MM.1S (cell line): ENCODE measurements around the gene SH3GL3.
A peak's percentile ranks its signal among the peaks of the same experiment; 100 is the strongest.

ENCODE experiments used
- DNase-seq: peaks from one replicate; pipeline ENCODE4 v3.0.0-alpha.2; 2015
- H2AFZ ChIP-seq: fragments of 300-600 bp; sonication (generic); 2 replicates; pipeline ENCODE4 v1.6.0; 2016; ENCODE audit warnings: antibody characterized with exemption, low read length
- H3F3A ChIP-seq: fragments of 300-600 bp; sonication (generic); 2 replicates; pipeline ENCODE4 v1.6.1; 2016; ENCODE audit warnings: mild to moderate bottlenecking, antibody characterized with exemption, low read length, moderate library complexity, mixed read lengths; ENCODE audit not compliant: insufficient read depth
- H3K27ac ChIP-seq: fragments of 300-600 bp; sonication (generic); 2 replicates; pipeline ENCODE4 v1.5.1; 2016; ENCODE audit warnings: mild to moderate bottlenecking, low read length
- H3K27me3 ChIP-seq: fragments of 300-600 bp; sonication (generic); replicated peaks from 2 replicates; pipeline ENCODE4 v1.6.0; 2016; ENCODE audit warnings: low read length; ENCODE audit not compliant: insufficient read depth
- H3K36me3 ChIP-seq: fragments of 300-600 bp; sonication (generic); replicated peaks from 2 replicates; pipeline ENCODE4 v1.6.1; 2016; ENCODE audit warnings: mild to moderate bottlenecking, low read length, mixed read lengths; ENCODE audit not compliant: insufficient read depth
- H3K4me1 ChIP-seq: fragments of 300-600 bp; sonication (generic); 2 replicates; pipeline ENCODE4 v1.6.1; 2016; ENCODE audit warnings: low read length, mixed read lengths
- H3K4me2 ChIP-seq: fragments of 300-600 bp; sonication (generic); 2 replicates; pipeline ENCODE4 v1.6.0; 2016; ENCODE audit warnings: low read depth, low read length
- H3K4me3 ChIP-seq: fragments of 300-600 bp; sonication (generic); 2 replicates; pipeline ENCODE4 v1.5.1; 2016; ENCODE audit warnings: low read length, mixed read lengths
- H3K79me2 ChIP-seq: fragments of 300-600 bp; sonication (generic); 2 replicates; pipeline ENCODE4 v1.6.1; 2016; ENCODE audit warnings: mixed run types, low read length, mixed read lengths
- H3K9ac ChIP-seq: fragments of 300-600 bp; sonication (generic); 2 replicates; pipeline ENCODE4 v1.6.1; 2016; ENCODE audit warnings: low read length, mixed read lengths
- H3K9me2 ChIP-seq: fragments of 300-600 bp; sonication (generic); replicated peaks from 2 replicates; pipeline ENCODE4 v1.6.1; 2016; ENCODE audit warnings: mild to moderate bottlenecking, low read length, mixed read lengths; ENCODE audit not compliant: insufficient read depth
- H3K9me3 ChIP-seq: fragments of 300-600 bp; sonication (generic); replicated peaks from 2 replicates; pipeline ENCODE4 v1.6.1; 2016; ENCODE audit warnings: mild to moderate bottlenecking, low read length, mixed read lengths; ENCODE audit not compliant: insufficient read depth
- H4K20me1 ChIP-seq: fragments of 300-600 bp; sonication (generic); 2 replicates; pipeline ENCODE4 v1.6.1; 2016; ENCODE audit warnings: mild to moderate bottlenecking, low read length, moderate library complexity, mixed read lengths; ENCODE audit not compliant: insufficient read depth
- EZH2 ChIP-seq: fragments of 300-600 bp; sonication (generic); optimal IDR thresholded peaks from 2 replicates; pipeline ENCODE3; 2017; ENCODE audit warnings: low read depth, mild to moderate bottlenecking, antibody characterized with exemption, low read length, mixed read lengths
- EZH2phosphoT487 ChIP-seq: fragments of 300-600 bp; sonication (generic); IDR thresholded peaks from 2 replicates; pipeline ENCODE4 v1.6.1; 2018; ENCODE audit warnings: antibody characterized with exemption, low read length
- TF ChIP-seq, protein P1 (sequence below): fragments of 300-600 bp; sonication (generic); IDR thresholded peaks from 2 replicates; pipeline ENCODE4 v1.5.1; 2016; ENCODE audit warnings: antibody characterized with exemption, low read length, mixed read lengths

Gene SH3GL3

DNA sequence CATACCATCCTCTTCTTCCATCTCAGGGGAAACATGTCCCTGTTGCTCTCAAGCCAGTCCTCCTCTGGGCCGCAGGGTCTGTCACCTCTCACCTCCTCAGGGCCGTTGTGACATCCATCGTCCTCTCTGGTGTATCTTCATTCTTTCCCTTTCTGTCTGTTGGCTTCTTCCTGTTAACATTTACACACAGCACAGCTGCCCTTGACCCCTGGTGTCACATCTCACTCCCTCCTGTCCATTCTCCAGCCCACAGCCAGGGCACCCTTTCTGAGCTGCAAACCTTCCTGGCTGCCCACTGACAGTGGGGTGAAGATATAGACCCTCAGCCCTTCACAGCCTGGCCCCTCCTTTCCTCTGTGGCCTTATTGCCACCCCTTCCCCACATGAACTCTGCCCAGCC lies 127.2 kb downstream of the SH3GL3 start:
- H3K4me3 ChIP-seq = no peak overlapping the region
- H3K9me3 ChIP-seq = no peaks in the 10 kb centered on the region
- no peaks in the 10 kb centered on the region for H3K27me3 ChIP-seq
- DNase-seq = no peak
- H3K9ac ChIP-seq = no peak overlapping the region
- H3K4me2 ChIP-seq = no peak overlapping the region
- no peak overlapping the region for H3K27ac ChIP-seq
- no peaks in the 10 kb centered on the region for H4K20me1 ChIP-seq
- H3K79me2 ChIP-seq = no peaks in the 10 kb centered on the region
- peak overlapping the region; percentile 20; the same call in 1 of the 2 replicates for H2AFZ ChIP-seq
- no peaks in the 10 kb centered on the region for H3K36me3 ChIP-seq
- H3K4me1 ChIP-seq = no peaks in the 10 kb centered on the region
- H3K9me2 ChIP-seq = no peaks in the 10 kb centered on the region
- TF ChIP-seq EZH2phosphoT487 = no peak
- TF ChIP-seq, protein P1, sequence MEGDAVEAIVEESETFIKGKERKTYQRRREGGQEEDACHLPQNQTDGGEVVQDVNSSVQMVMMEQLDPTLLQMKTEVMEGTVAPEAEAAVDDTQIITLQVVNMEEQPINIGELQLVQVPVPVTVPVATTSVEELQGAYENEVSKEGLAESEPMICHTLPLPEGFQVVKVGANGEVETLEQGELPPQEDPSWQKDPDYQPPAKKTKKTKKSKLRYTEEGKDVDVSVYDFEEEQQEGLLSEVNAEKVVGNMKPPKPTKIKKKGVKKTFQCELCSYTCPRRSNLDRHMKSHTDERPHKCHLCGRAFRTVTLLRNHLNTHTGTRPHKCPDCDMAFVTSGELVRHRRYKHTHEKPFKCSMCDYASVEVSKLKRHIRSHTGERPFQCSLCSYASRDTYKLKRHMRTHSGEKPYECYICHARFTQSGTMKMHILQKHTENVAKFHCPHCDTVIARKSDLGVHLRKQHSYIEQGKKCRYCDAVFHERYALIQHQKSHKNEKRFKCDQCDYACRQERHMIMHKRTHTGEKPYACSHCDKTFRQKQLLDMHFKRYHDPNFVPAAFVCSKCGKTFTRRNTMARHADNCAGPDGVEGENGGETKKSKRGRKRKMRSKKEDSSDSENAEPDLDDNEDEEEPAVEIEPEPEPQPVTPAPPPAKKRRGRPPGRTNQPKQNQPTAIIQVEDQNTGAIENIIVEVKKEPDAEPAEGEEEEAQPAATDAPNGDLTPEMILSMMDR = no peak
- TF ChIP-seq EZH2 = no peak
- H3F3A ChIP-seq = no peaks in the 10 kb centered on the region

DNA sequence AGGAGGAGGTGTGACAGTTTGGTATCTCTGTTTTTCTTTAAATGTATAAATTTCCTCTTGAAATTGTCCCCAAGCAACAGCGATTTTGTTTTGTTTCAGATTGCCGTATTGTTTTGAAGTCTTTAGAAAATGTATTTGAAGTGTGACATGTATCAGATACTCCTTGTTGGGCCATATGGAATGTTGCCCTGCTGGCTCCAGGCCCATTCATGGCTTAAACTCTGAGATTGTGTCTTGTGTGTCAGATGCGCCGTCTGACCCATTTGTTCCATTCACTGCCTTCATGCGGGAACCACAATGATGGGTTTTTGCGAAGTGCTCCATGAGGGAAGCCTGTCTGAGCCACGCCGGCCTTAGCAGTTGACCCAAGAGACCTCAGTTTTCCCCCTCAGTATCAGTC lies 131.6 kb downstream of the SH3GL3 start:
- no peaks in the 10 kb centered on the region for H3F3A ChIP-seq
- no peak overlapping the region for H3K4me2 ChIP-seq
- H3K27me3 ChIP-seq = no peaks in the 10 kb centered on the region
- H3K4me3 ChIP-seq = no peak overlapping the region
- no peaks in the 10 kb centered on the region for H3K36me3 ChIP-seq
- H2AFZ ChIP-seq = no peak overlapping the region
- no peaks in the 10 kb centered on the region for H3K9me2 ChIP-seq
- TF ChIP-seq EZH2 = no peak
- TF ChIP-seq, protein P1 = no peak
- TF ChIP-seq EZH2phosphoT487 = no peak
- no peak overlapping the region for H3K9ac ChIP-seq
- H3K9me3 ChIP-seq = no peaks in the 10 kb centered on the region
- no peak for DNase-seq
- no peaks in the 10 kb centered on the region for H3K79me2 ChIP-seq
- H3K4me1 ChIP-seq = no peaks in the 10 kb centered on the region
- H3K27ac ChIP-seq = no peak overlapping the region
- H4K20me1 ChIP-seq = no peaks in the 10 kb centered on the region

DNA sequence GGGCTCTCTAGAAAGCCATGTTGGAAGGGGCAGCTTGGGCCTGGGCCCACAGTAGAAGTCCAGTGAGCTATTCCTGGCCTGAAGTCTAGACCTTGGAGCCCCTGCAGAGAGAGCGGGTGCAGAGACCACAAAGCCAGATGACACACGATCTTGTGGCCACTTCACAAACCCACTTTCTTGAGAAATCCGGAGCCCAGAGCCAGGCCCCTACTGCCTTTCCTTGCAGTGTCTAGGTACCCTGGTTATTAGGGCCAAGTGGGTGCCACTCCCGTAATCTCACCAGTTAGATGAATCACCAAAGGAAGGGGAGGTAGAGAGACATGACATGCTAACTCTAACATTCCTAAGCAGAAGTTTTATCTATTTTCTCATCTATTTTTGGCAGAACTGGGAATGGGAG lies 134.2 kb downstream of the SH3GL3 start:
- no peak overlapping the region for H2AFZ ChIP-seq
- H3K4me2 ChIP-seq = no peak overlapping the region
- no peaks in the 10 kb centered on the region for H3K27me3 ChIP-seq
- no peaks in the 10 kb centered on the region for H4K20me1 ChIP-seq
- DNase-seq = no peak
- no peaks in the 10 kb centered on the region for H3K36me3 ChIP-seq
- no peak overlapping the region for H3K9ac ChIP-seq
- TF ChIP-seq, protein P1 = no peak
- TF ChIP-seq EZH2phosphoT487 (no peak), EZH2 (no peak)
- no peaks in the 10 kb centered on the region for H3F3A ChIP-seq
- H3K9me2 ChIP-seq = no peaks in the 10 kb centered on the region
- no peak overlapping the region for H3K27ac ChIP-seq
- H3K79me2 ChIP-seq = no peaks in the 10 kb centered on the region
- no peak overlapping the region for H3K4me3 ChIP-seq
- no peaks in the 10 kb centered on the region for H3K4me1 ChIP-seq
- no peaks in the 10 kb centered on the region for H3K9me3 ChIP-seq
